Measurements from ENCODE around the gene SUB1. TPM values are rescaled to one million over a fixed set of nuclear protein-coding genes. Genes with fewer than 3 reads are reported as not detected.

Gene SUB1
- total and polyA plus RNA-seq, 4 donors = 126 to 234 (median 155) TPM

- DNase-seq (peak in 1 of 3 donors; percentile 30), ATAC-seq (ENCODE audit: insufficient read depth, low FRiP score) (peak; percentile 27)
- no peaks in the 10 kb centered on the region for H3K36me3 ChIP-seq (ENCODE audit: control insufficient read depth in 4 of 4, insufficient read depth in 4 of 4, low read length in 4 of 4)
- no peak overlapping the region for H3K9ac ChIP-seq (ENCODE audit: insufficient read depth in 1 of 2, low read length in 2 of 2)
- TF ChIP-seq CTCF (IDR thresholded peaks at IDR 0.05; ENCODE audit: control extremely low read depth, extremely low read depth) = no peak
- H3K27ac ChIP-seq (ENCODE audit: low read depth in 1 of 2, low read length in 1 of 2) = no peak overlapping the region
- 63 to 80% methylated on average over 3 of the region's 3 CpGs for WGBS, 2 donors
- peaks cover 0 to 2% (median 0%) of the 10 kb centered on the region in 4 donors for H3K9me3 ChIP-seq (ENCODE audit: control insufficient read depth in 4 of 4, insufficient read depth in 3 of 4, low read length in 3 of 4)
- H3K27me3 ChIP-seq (ENCODE audit: control insufficient read depth in 3 of 3, insufficient read depth in 3 of 3, low read length in 2 of 3) = no peaks in the 10 kb centered on the region
- H3K4me1 ChIP-seq (ENCODE audit: control insufficient read depth in 5 of 5, insufficient read depth in 5 of 5, low read length in 5 of 5) = no peaks in the 10 kb centered on the region
- H3K4me3 ChIP-seq = no peak overlapping the region
Observed at GRCh38 chr5:32639943-32640342, 54.6 kb downstream of the SUB1 start.

- TF ChIP-seq CTCF (IDR thresholded peaks at IDR 0.05; ENCODE audit: control extremely low read depth, extremely low read depth) = no peak
- peak; percentile 62 for ATAC-seq (ENCODE audit: insufficient read depth, low FRiP score)
- WGBS, 2 donors = 77 to 89% methylated on average over 2 of the region's 2 CpGs
- H3K4me1 ChIP-seq (ENCODE audit: control insufficient read depth in 5 of 5, insufficient read depth in 5 of 5, low read length in 5 of 5) = no peaks in the 10 kb centered on the region
- DNase-seq = peak in 2 of 3 donors; percentile 13 to 37
- no peaks in the 10 kb centered on the region for H3K27me3 ChIP-seq (ENCODE audit: control insufficient read depth in 3 of 3, insufficient read depth in 3 of 3, low read length in 2 of 3)
- no peak overlapping the region for H3K4me3 ChIP-seq
- H3K9ac ChIP-seq (ENCODE audit: insufficient read depth in 1 of 2, low read length in 2 of 2) = no peak overlapping the region
- H3K27ac ChIP-seq (ENCODE audit: low read depth in 1 of 2, low read length in 1 of 2) = no peak overlapping the region
- H3K9me3 ChIP-seq (ENCODE audit: control insufficient read depth in 4 of 4, insufficient read depth in 3 of 4, low read length in 3 of 4) = peaks cover 0 to 2% (median 0%) of the 10 kb centered on the region in 4 donors
- no peaks in the 10 kb centered on the region for H3K36me3 ChIP-seq (ENCODE audit: control insufficient read depth in 4 of 4, insufficient read depth in 4 of 4, low read length in 4 of 4)
Observed at GRCh38 chr5:32642276-32643002, 57.1 kb downstream of the SUB1 start.

GRCh38 chr5:32645246-32645645 is 59.9 kb downstream of the SUB1 start:
- WGBS, 2 donors = 90 to 92% methylated on average over 5 of the region's 5 CpGs
- no peaks in the 10 kb centered on the region for H3K36me3 ChIP-seq (ENCODE audit: control insufficient read depth in 4 of 4, insufficient read depth in 4 of 4, low read length in 4 of 4)
- H3K9ac ChIP-seq (ENCODE audit: insufficient read depth in 1 of 2, low read length in 2 of 2) = no peak overlapping the region
- ATAC-seq (ENCODE audit: insufficient read depth, low FRiP score) (no peak), DNase-seq (no peak)
- peaks cover 0 to 7% (median 0%) of the 10 kb centered on the region in 4 donors for H3K9me3 ChIP-seq (ENCODE audit: control insufficient read depth in 4 of 4, insufficient read depth in 3 of 4, low read length in 3 of 4)
- H3K27ac ChIP-seq (ENCODE audit: low read depth in 1 of 2, low read length in 1 of 2) = no peak overlapping the region
- H3K4me1 ChIP-seq (ENCODE audit: control insufficient read depth in 5 of 5, insufficient read depth in 5 of 5, low read length in 5 of 5) = no peaks in the 10 kb centered on the region
- no peak overlapping the region for H3K4me3 ChIP-seq
- H3K27me3 ChIP-seq (ENCODE audit: control insufficient read depth in 3 of 3, insufficient read depth in 3 of 3, low read length in 2 of 3) = no peaks in the 10 kb centered on the region
- no peak for TF ChIP-seq CTCF (IDR thresholded peaks at IDR 0.05; ENCODE audit: control extremely low read depth, extremely low read depth)

All from lung (tissue), 12 donors.